ENCODE data around the gene MGA. TPM values are rescaled to one million over a fixed set of nuclear protein-coding genes. Genes with fewer than 3 reads are reported as not detected.

The MGA gene
- total and polyA plus RNA-seq, 2 of the 8 experiments (the other 6 are each of a cell fraction or from before 2014, with no cell fraction given), result 7.6 to 53.2 TPM

- no peaks in the 10 kb centered on the region for H3K79me2 ChIP-seq (ENCODE audit: control insufficient read depth in 1 of 2, insufficient read depth in 2 of 2, low read length in 2 of 2)
- H3K4me1 ChIP-seq (replicated peaks in 1 of 4; ENCODE audit: control insufficient read depth in 3 of 4, insufficient read depth in 4 of 4, low read length in 3 of 4), result no peaks in the 10 kb centered on the region
- H3K23me2 ChIP-seq (ENCODE audit: low read depth, low read length), result no peaks in the 10 kb centered on the region
- POLR2A ChIA-PET (ENCODE audit: partially characterized antibody), result no interaction called here
- TF ChIP-seq MAFK (IDR thresholded peaks at IDR 0.05; ENCODE audit: low read depth, low read length) (peak; percentile 45; the same call in 1 of the 2 replicates), TAF7 (optimal IDR thresholded peaks at IDR 0.05; ENCODE audit: borderline replicate concordance, low read depth, low read length) (no peak), CBX8 (IDR thresholded peaks at IDR 0.05; ENCODE audit: borderline replicate concordance, low read depth, low read length) (no peak)
- H2BK12ac ChIP-seq (ENCODE audit: low read depth, low read length), result no peak overlapping the region
- no peak overlapping the region for H3K4me3 ChIP-seq (ENCODE audit: extremely low read depth in 1 of 4, insufficient read depth in 2 of 4, low read depth in 3 of 4, low read length in 4 of 4)
- H2BK15ac ChIP-seq (ENCODE audit: low read length), result no peak overlapping the region
- CTCF ChIA-PET (ENCODE audit: partially characterized antibody), result no interaction called here
- H4K91ac ChIP-seq (replicated peaks; ENCODE audit: insufficient read length, low read length), result no peak overlapping the region
- H3K36me3 ChIP-seq (ENCODE audit: control insufficient read depth in 2 of 4, insufficient read depth in 4 of 4, low read length in 3 of 4), result peaks cover 9 to 35% (median 18%) of the 10 kb centered on the region in 4 experiments; a peak in 7 of 8 replicates
- no peak overlapping the region for H3K4me2 ChIP-seq (ENCODE audit: insufficient read depth in 1 of 2, low read depth in 2 of 2, low read length in 2 of 2)
- H2AFZ ChIP-seq (ENCODE audit: low read length), result no peak overlapping the region
- H3K23ac ChIP-seq (ENCODE audit: insufficient read length), result no peak overlapping the region
- H3K18ac ChIP-seq (ENCODE audit: extremely low read depth, low read length), result no peak overlapping the region
- H2BK20ac ChIP-seq (ENCODE audit: low read length), result no peak overlapping the region
- no peak overlapping the region for H2BK5ac ChIP-seq (ENCODE audit: low read depth, low read length)
- no peaks in the 10 kb centered on the region for H3K79me1 ChIP-seq (ENCODE audit: low read depth, low read length)
- WGBS, 2 experiments (ENCODE audit: extremely low coverage in 1 of 2, insufficient coverage in 1 of 2, insufficient read length in 1 of 2, insufficient replicate concordance in 2 of 2, low coverage in 1 of 2, low lambda C conversion rate in 2 of 2, missing lambda C conversion rate in 1 of 2), result 87% methylated on average over 1 of the region's 1 CpG; no CpG with 5 or more reads in 1 of the 2 experiments
- no peaks in the 10 kb centered on the region for H3K9me3 ChIP-seq (ENCODE audit: insufficient read depth in 2 of 2, low read depth in 1 of 2, low read length in 1 of 2)
- H3K56ac ChIP-seq (replicated peaks; ENCODE audit: insufficient read length, low read depth, low read length), result no peak overlapping the region
- no peak overlapping the region for H4K5ac ChIP-seq (ENCODE audit: insufficient read length, low read depth, low read length)
- DNase-seq (ENCODE audit: low read depth in 1 of 2, low spot score in 2 of 2), result no peak
- no peak overlapping the region for H3K27ac ChIP-seq (ENCODE audit: low read depth, low read length)
- no peak overlapping the region for H3K9ac ChIP-seq (replicated peaks in 1 of 4; ENCODE audit: extremely low read depth in 1 of 4, low read depth in 3 of 4, low read length in 3 of 4)
- H2BK120ac ChIP-seq (replicated peaks; ENCODE audit: low read depth, low read length), result no peak overlapping the region
- H3K14ac ChIP-seq (ENCODE audit: insufficient read length), result no peak overlapping the region
- FAIRE-seq, result no peak
- H2AK5ac ChIP-seq (ENCODE audit: low read depth, low read length), result no peak overlapping the region
- H3K4ac ChIP-seq (replicated peaks; ENCODE audit: insufficient read length, low read depth, low read length), result no peak overlapping the region
- no peaks in the 10 kb centered on the region for H3K27me3 ChIP-seq (replicated peaks in 1 of 4; ENCODE audit: control insufficient read depth in 3 of 4, extremely low read depth in 1 of 4, insufficient read depth in 3 of 4, low read length in 3 of 4)
- peaks cover 0 to 2% of the 10 kb centered on the region in 2 experiments for H4K20me1 ChIP-seq (replicated peaks in 1 of 2; ENCODE audit: control insufficient read depth in 1 of 2, insufficient read depth in 2 of 2, low read length in 2 of 2)
- no peak overlapping the region for H4K8ac ChIP-seq (ENCODE audit: extremely low read depth, insufficient read depth, low read length)
Measured at GRCh38 chr15:41732483-41732882, 72.3 kb downstream of the MGA start.

All from H1 (cell line).